ENCODE data around the gene BRAP.

Gene BRAP

GRCh38 chr12:111626230-111626629 is 59.5 kb downstream of the BRAP start:
- TF ChIP-seq FOXP2 (optimal IDR thresholded peaks at IDR 0.05; ENCODE audit: borderline replicate concordance, extremely low read depth, extremely low read length, insufficient read depth) (no peak), SIN3A (IDR thresholded peaks at IDR 0.05; ENCODE audit: borderline replicate concordance, insufficient read depth, low read length) (no peak), TAF1 (IDR thresholded peaks at IDR 0.05; ENCODE audit: borderline replicate concordance, insufficient read depth, low read length) (no peak), POLR2AphosphoS5 (IDR thresholded peaks at IDR 0.05; ENCODE audit: low read depth, low read length) (no peak)
- TF ChIP-seq, protein P1, sequence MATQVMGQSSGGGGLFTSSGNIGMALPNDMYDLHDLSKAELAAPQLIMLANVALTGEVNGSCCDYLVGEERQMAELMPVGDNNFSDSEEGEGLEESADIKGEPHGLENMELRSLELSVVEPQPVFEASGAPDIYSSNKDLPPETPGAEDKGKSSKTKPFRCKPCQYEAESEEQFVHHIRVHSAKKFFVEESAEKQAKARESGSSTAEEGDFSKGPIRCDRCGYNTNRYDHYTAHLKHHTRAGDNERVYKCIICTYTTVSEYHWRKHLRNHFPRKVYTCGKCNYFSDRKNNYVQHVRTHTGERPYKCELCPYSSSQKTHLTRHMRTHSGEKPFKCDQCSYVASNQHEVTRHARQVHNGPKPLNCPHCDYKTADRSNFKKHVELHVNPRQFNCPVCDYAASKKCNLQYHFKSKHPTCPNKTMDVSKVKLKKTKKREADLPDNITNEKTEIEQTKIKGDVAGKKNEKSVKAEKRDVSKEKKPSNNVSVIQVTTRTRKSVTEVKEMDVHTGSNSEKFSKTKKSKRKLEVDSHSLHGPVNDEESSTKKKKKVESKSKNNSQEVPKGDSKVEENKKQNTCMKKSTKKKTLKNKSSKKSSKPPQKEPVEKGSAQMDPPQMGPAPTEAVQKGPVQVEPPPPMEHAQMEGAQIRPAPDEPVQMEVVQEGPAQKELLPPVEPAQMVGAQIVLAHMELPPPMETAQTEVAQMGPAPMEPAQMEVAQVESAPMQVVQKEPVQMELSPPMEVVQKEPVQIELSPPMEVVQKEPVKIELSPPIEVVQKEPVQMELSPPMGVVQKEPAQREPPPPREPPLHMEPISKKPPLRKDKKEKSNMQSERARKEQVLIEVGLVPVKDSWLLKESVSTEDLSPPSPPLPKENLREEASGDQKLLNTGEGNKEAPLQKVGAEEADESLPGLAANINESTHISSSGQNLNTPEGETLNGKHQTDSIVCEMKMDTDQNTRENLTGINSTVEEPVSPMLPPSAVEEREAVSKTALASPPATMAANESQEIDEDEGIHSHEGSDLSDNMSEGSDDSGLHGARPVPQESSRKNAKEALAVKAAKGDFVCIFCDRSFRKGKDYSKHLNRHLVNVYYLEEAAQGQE (IDR thresholded peaks at IDR 0.05; ENCODE audit: insufficient read depth in 1 of 2, low read depth in 2 of 2, low read length in 2 of 2), result no peak

- TF ChIP-seq SIN3A (IDR thresholded peaks at IDR 0.05; ENCODE audit: borderline replicate concordance, insufficient read depth, low read length) (no peak), TAF1 (IDR thresholded peaks at IDR 0.05; ENCODE audit: borderline replicate concordance, insufficient read depth, low read length) (no peak), FOXP2 (optimal IDR thresholded peaks at IDR 0.05; ENCODE audit: borderline replicate concordance, extremely low read depth, extremely low read length, insufficient read depth) (no peak), POLR2AphosphoS5 (IDR thresholded peaks at IDR 0.05; ENCODE audit: low read depth, low read length) (no peak)
- TF ChIP-seq, protein P1 (IDR thresholded peaks at IDR 0.05; ENCODE audit: insufficient read depth in 1 of 2, low read depth in 2 of 2, low read length in 2 of 2), result no peak
Measured at GRCh38 chr12:111624540-111624939, 61.2 kb downstream of the BRAP start.

DNA sequence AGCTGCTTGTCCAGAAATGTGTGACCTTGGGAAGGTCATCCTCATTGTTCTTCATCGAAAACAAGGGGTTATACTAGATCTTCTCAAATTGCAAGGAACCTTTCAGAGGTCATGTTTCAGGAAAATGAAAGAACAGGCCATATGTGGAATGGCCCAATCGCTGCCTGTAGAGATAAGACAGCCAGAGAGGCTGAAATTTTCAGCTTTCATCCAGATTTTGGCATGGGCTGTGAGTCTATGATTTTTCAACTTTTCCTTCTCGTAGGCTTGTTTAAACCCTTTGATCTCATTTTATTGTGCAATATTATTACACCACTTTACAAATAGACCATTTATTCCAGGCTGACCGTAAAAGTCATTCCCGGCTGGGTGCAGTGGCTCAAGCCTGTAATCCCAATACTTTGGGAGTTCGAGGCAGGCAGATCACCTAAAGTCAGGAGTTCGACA is 69.6 kb downstream of the BRAP start:
- no peak for TF ChIP-seq FOXP2 (optimal IDR thresholded peaks at IDR 0.05; ENCODE audit: borderline replicate concordance, extremely low read depth, extremely low read length, insufficient read depth)

DNA sequence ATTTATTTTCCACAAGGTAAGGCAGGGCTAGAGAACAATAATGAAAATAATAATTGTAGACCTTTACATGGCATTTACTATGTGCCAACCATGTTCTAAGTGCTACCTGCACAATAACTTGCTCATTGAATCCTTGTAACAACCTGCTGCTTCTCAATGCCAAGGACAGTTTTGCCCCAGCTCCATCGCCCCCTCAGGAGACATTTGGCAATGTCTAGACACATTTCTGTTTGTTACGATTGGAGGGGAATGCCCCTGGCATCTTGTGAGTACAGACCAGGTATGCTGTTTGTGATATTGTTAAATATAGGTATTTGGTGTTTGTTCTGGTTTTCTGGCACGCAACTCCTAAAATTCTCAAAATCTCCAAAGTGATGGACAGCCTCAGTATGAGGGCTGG is 78.5 kb downstream of the BRAP start:
- TF ChIP-seq, protein P1 (IDR thresholded peaks at IDR 0.05; ENCODE audit: insufficient read depth in 1 of 2, low read depth in 2 of 2, low read length in 2 of 2), result no peak
- TF ChIP-seq FOXP2 (optimal IDR thresholded peaks at IDR 0.05; ENCODE audit: borderline replicate concordance, extremely low read depth, extremely low read length, insufficient read depth) (no peak), TAF1 (IDR thresholded peaks at IDR 0.05; ENCODE audit: borderline replicate concordance, insufficient read depth, low read length) (no peak), POLR2AphosphoS5 (IDR thresholded peaks at IDR 0.05; ENCODE audit: low read depth, low read length) (no peak), SIN3A (IDR thresholded peaks at IDR 0.05; ENCODE audit: borderline replicate concordance, insufficient read depth, low read length) (no peak)

GRCh38 chr12:111606767-111607230 is 79.0 kb downstream of the BRAP start:
- TF ChIP-seq POLR2AphosphoS5 (IDR thresholded peaks at IDR 0.05; ENCODE audit: low read depth, low read length) (no peak), SIN3A (IDR thresholded peaks at IDR 0.05; ENCODE audit: borderline replicate concordance, insufficient read depth, low read length) (no peak), TAF1 (IDR thresholded peaks at IDR 0.05; ENCODE audit: borderline replicate concordance, insufficient read depth, low read length) (no peak), FOXP2 (optimal IDR thresholded peaks at IDR 0.05; ENCODE audit: borderline replicate concordance, extremely low read depth, extremely low read length, insufficient read depth) (no peak)
- TF ChIP-seq, protein P1 (IDR thresholded peaks at IDR 0.05; ENCODE audit: insufficient read depth in 1 of 2, low read depth in 2 of 2, low read length in 2 of 2), result no peak
